Subcutaneous adipose tissue (tissue), 4 donors: ENCODE measurements around the gene SOAT1. TPM values are rescaled to one million over a fixed set of nuclear protein-coding genes. Genes with fewer than 3 reads are reported as not detected.

Experiments
- total RNA-seq, 4 donors: library from RNA; depleted of rRNA; stranded (reverse); fragments of >200 nt; gene quantifications; one replicate each; pipeline ENCODE4 v1.1.0, GENCODE V29; 2016
- TF ChIP-seq, protein P1 (sequence below): fragments of 450-650 bp; IDR thresholded peaks from one replicate; pipeline ENCODE4 v1.5.1; 2016; ENCODE audit warnings: low read depth, mild to moderate bottlenecking, control low read depth, antibody characterized with exemption, moderate library complexity

The SOAT1 gene
- total RNA-seq, 4 donors from 2014 or later = 13.9 to 83.3 (median 29.2) TPM

DNA sequence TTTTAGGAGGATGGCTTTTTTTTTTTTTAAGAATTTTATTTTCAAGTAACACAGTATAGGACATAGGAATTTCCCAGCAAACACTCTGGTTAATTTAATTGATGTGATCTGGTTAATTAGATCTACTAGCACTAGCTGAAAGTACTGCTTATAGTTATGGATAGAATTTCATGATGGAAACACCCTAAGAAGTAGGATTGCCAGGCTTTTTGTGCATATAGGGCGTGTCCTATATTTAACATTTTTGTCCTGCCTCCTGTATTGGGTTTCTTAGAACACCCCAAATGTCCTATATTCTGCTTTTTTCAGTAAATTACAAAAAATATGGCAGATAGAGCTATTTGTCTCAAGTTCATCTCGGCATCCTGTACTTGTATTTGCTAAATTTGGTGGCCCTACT lies 58.6 kb downstream of the SOAT1 start:
- TF ChIP-seq, protein P1, sequence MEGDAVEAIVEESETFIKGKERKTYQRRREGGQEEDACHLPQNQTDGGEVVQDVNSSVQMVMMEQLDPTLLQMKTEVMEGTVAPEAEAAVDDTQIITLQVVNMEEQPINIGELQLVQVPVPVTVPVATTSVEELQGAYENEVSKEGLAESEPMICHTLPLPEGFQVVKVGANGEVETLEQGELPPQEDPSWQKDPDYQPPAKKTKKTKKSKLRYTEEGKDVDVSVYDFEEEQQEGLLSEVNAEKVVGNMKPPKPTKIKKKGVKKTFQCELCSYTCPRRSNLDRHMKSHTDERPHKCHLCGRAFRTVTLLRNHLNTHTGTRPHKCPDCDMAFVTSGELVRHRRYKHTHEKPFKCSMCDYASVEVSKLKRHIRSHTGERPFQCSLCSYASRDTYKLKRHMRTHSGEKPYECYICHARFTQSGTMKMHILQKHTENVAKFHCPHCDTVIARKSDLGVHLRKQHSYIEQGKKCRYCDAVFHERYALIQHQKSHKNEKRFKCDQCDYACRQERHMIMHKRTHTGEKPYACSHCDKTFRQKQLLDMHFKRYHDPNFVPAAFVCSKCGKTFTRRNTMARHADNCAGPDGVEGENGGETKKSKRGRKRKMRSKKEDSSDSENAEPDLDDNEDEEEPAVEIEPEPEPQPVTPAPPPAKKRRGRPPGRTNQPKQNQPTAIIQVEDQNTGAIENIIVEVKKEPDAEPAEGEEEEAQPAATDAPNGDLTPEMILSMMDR = no peak

DNA sequence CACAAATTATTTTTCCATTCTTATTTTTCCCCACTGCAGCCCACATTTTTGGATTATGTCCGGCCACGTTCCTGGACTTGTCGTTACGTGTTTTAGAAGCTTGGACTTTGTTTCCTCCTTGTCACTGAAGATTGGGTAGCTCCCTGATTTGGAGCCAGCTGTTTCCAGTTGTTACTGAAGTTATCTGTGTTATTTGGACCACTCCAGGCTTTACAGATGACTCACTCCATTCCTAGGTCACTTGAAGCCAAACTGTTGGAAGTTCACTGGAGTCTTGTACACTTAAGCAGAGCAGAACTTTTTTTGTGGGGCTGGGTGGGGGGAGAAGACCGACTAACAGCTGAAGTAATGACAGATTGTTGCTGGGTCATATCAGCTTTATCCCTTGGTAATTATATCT lies 59.9 kb downstream of the SOAT1 start:
- TF ChIP-seq, protein P1 = no peak

DNA sequence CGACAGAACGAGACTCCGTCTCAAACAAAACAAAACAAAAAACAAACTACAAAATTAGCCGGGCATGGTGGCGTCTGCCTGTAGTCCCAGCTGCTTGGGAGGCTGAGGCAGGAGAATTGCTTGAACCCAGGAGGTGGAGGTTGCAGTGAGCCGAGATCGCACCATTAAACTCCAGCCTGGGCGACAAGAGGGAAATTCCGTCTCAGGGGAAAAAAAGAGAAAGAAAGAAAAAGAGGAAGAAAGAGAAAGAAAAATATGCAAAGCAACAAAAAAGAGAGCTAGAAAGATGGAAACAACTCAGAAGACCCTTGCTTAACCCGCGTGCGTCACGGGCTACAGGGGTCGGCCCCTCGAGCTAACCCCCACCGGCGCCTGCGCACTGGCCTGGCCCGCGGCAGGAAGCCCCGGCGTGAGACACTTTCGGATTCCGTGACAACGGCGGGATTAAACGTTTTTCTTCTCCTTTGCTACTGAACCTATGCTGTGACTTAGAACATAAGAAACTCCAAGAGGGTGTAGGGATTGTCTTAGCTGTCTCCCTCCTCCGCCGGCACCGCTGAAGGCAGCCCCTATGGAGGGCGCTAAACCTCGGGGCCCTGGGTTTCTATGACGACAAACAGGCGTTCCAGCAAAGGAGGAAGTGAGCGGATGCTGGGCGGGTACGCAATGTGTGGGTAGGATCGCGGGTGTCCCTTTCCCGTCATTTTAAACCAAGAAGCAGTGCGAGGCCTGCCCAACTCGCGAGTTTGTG lies 71.9 kb downstream of the SOAT1 start, which contains the start of gene AXDND1:
AXDND1 (plus strand) TSS at position 630 of the 751 bp plus-strand sequence. CDS start 539 bp downstream, outside the sequence.
- TF ChIP-seq, protein P1 = no peak

DNA sequence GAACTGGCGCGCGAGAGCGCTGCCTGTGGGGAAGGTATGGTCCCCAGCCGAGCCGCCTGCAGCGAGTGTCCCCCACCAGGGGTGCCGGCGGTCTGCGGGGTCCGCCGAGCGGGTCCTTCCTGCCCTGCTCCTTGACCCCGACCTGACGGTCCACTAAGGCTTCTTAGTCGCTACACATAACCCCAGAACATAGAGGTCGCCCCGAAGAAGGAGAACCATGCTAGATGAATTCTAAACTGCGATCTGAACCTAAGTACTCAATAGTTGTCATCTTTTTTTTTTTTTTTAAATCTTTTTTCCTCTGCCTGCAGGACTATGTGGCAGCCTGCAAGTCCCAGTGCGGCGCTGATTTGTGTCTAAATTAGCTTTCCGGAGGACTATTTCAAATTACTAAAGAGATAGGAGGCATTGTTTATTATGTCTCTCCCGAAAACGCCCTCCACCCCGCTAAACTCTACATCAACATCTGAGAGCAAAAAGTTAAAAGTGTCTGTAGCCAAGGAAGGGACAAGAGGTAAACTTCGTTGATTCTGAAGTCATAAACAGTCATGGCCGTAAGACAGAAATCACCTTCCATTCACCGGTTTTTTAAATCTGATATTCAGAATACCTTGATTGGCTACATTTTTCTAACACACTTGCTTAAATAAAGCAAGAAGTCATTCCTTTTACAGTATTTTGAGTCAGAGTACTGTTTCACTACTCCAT lies 72.7 kb downstream of the SOAT1 start:
- TF ChIP-seq, protein P1 = no peak

DNA sequence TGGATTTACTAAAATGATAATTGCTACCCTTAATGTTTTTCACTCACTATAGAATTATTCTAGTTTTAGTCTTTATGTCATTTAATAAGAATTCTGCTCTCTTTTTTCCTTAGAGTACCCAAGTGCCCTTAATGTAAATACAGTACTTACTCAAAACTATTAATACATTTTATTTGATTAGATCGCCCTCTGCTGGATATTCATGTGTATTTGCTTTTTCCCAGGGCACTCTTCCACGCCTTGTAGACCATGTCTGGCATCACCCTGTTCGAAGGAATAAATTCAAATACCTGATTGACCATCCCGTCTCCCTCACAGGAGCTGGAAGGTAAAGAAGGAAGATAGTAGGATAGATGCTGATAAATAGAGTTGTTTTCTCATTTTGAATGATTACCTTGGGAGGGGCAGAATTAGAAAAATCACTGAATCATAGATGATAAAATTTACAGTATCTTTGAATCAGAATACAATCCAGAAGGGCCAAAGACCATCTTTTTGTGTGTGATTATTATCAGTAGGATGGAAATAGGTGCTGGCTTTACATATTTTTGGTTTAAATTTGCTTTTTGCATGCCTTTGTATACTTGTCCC lies 76.2 kb downstream of the SOAT1 start:
- TF ChIP-seq, protein P1 = no peak

DNA sequence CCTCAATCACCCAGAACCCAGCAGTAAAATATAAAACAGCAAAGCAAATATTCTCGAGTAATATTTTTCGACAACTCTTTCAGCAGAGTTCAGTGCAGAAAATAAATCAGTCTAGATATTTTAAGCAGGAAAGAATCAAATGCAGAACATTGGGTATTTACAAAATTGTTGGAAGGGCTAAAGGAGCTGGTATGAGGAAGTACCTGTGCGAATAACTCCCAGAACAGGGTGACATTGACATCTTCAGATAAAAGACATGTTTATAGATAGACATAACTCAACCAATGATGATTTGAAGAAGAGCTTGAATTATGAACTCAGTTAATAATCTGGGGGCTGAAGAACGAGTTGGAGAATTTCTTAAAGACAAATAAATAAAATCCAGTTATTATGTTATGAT lies 78.6 kb downstream of the SOAT1 start:
- TF ChIP-seq, protein P1 = no peak

DNA sequence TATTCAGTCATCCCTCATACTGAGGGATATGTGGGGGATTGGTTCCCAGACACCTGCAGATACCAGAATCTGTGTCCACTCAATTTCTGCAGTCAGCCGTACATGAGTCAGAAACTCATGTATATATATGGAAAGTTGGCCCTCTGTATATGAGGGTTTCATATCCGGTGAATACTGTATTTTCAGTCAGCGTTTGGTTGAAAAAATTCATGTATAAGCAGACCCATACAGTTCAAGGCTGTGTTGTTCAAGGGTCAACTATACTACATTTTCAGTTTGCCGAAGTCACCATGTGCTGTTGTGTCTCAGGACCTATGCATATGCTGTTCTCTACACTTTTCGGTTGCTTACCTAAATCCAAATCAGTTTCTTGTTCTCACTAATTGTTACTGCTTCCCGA lies 82.6 kb downstream of the SOAT1 start:
- TF ChIP-seq, protein P1 = no peak
